Spinal cord (tissue), 10 donors: ENCODE results near the gene NDUFB10. TPM values are rescaled to one million over a fixed set of nuclear protein-coding genes. Genes with fewer than 3 reads are reported as not detected.
A peak's percentile ranks its signal among the peaks of the same experiment; 100 is the strongest.

Experiments used
- DNase-seq, 6 donors: peaks; one replicate each; pipeline versions ENCODE4 v3.0.0 to v3.0.0-alpha.2; 2013 to 2015; ENCODE audit warnings: low spot score in 6 of 6, low read depth in 4 of 6
- H3K27ac ChIP-seq: one replicate; pipeline ENCODE4 v1.5.1; 2013; ENCODE audit warnings: low read depth, low read length, control low read depth
- H3K27me3 ChIP-seq: one replicate; pipeline ENCODE4 v1.6.1; 2013; ENCODE audit warnings: low read length; ENCODE audit not compliant: control insufficient read depth, insufficient read depth
- H3K36me3 ChIP-seq: one replicate; pipeline ENCODE4 v1.6.1; 2013; ENCODE audit warnings: low read length; ENCODE audit not compliant: control insufficient read depth, insufficient read depth
- H3K4me1 ChIP-seq: one replicate; pipeline ENCODE4 v1.6.1; 2013; ENCODE audit warnings: low read length; ENCODE audit not compliant: control insufficient read depth, insufficient read depth
- H3K4me3 ChIP-seq: one replicate; pipeline ENCODE4 v1.5.1; 2013; ENCODE audit warnings: low read depth, low read length, control low read depth
- H3K9me3 ChIP-seq: one replicate; pipeline ENCODE4 v1.6.1; 2013; ENCODE audit warnings: low read length; ENCODE audit not compliant: control insufficient read depth, insufficient read depth
- WGBS: methylation state at CpG from one replicate; pipeline ENCODE4 v1.1.5; 2013; ENCODE audit warnings: missing lambda C conversion rate; ENCODE audit not compliant: insufficient coverage; 5-methylcytosine and 5-hydroxymethylcytosine counted together
- polyA plus RNA-seq, 2 donors: library from polyadenylated mRNA; unstranded; fragments of 120-200 nt; gene quantifications; one replicate each; pipeline ENCODE4 v1.2.1, GENCODE V29; 2013; ENCODE audit not compliant: insufficient read length in 2 of 2
- total RNA-seq, 2 donors: library from RNA; depleted of rRNA in 1 of 2; stranded (reverse); fragments of 120-200 nt in 1 of 2; fragments of >200 nt in 1 of 2; gene quantifications; one replicate each; pipeline versions ENCODE4 v1.2.3 to v1.2.4, GENCODE V29; 2013 to 2014
- donor health status: healthy.

The NDUFB10 gene
- total and polyA plus RNA-seq, 4 donors, result 78.7 to 178 (median 158) TPM

- WGBS, result 92% methylated on average over 24 of the region's 28 CpGs
- H3K27me3 ChIP-seq, result no peaks in the 10 kb centered on the region
- H3K4me3 ChIP-seq, result no peak overlapping the region
- H3K4me1 ChIP-seq, result peaks cover 21% of the 10 kb centered on the region
- peaks cover 94% of the 10 kb centered on the region for H3K36me3 ChIP-seq
- H3K27ac ChIP-seq, result no peak overlapping the region
- no peaks in the 10 kb centered on the region for H3K9me3 ChIP-seq
- no peak for DNase-seq
Observed at GRCh38 chr16:1999866-2000514, 40.7 kb downstream of the NDUFB10 start.

- no peak for DNase-seq
- Histone ChIP-seq H3K27me3 (no peaks in the 10 kb centered on the region), H3K9me3 (no peaks in the 10 kb centered on the region), H3K4me3 (no peak overlapping the region), H3K4me1 (peaks cover 32% of the 10 kb centered on the region), H3K27ac (no peak overlapping the region), H3K36me3 (peaks cover 99% of the 10 kb centered on the region)
- whole genome bisulfite sequencing, result 93% methylated on average over 11 of the region's 19 CpGs
Observed at GRCh38 chr16:2001035-2001434, 41.7 kb downstream of the NDUFB10 start.

- Histone ChIP-seq H3K4me3 (no peak overlapping the region), H3K4me1 (peaks cover 37% of the 10 kb centered on the region), H3K36me3 (peaks cover 99% of the 10 kb centered on the region), H3K27ac (no peak overlapping the region), H3K27me3 (no peaks in the 10 kb centered on the region), H3K9me3 (no peaks in the 10 kb centered on the region)
- WGBS, result 95% methylated on average over 53 of the region's 53 CpGs
- DNase-seq, result no peak
Observed at GRCh38 chr16:2001456-2002355, 42.4 kb downstream of the NDUFB10 start.

GRCh38 chr16:2002406-2003230 lies 43.3 kb downstream of the NDUFB10 start:
- Histone ChIP-seq H3K27ac (no peak overlapping the region), H3K4me1 (peaks cover 46% of the 10 kb centered on the region), H3K27me3 (no peaks in the 10 kb centered on the region), H3K36me3 (peaks cover 100% of the 10 kb centered on the region), H3K4me3 (no peak overlapping the region), H3K9me3 (no peaks in the 10 kb centered on the region)
- WGBS, result 90% methylated on average over 47 of the region's 47 CpGs
- no peak for DNase-seq

GRCh38 chr16:2003231-2003826 lies 44.0 kb downstream of the NDUFB10 start:
- Histone ChIP-seq H3K36me3 (peaks cover 100% of the 10 kb centered on the region), H3K27ac (no peak overlapping the region), H3K9me3 (no peaks in the 10 kb centered on the region), H3K4me3 (no peak overlapping the region), H3K4me1 (peaks cover 50% of the 10 kb centered on the region), H3K27me3 (no peaks in the 10 kb centered on the region)
- 91% methylated on average over 6 of the region's 8 CpGs for WGBS
- no peak for DNase-seq

- no peak overlapping the region for H3K4me3 ChIP-seq
- WGBS, result 23% methylated on average over 36 of the region's 36 CpGs
- peaks cover 95% of the 10 kb centered on the region for H3K36me3 ChIP-seq
- H3K9me3 ChIP-seq, result no peaks in the 10 kb centered on the region
- no peak overlapping the region for H3K27ac ChIP-seq
- H3K27me3 ChIP-seq, result no peaks in the 10 kb centered on the region
- H3K4me1 ChIP-seq, result peaks cover 57% of the 10 kb centered on the region
- peak in 2 of 6 donors; percentile 74 to 82 for DNase-seq
Observed at GRCh38 chr16:2003827-2004641, 44.7 kb downstream of the NDUFB10 start.

GRCh38 chr16:2004795-2005517 lies 45.6 kb downstream of the NDUFB10 start:
- no peak overlapping the region for H3K4me3 ChIP-seq
- H3K27me3 ChIP-seq, result no peaks in the 10 kb centered on the region
- H3K27ac ChIP-seq, result no peak overlapping the region
- 67% methylated on average over 32 of the region's 34 CpGs for WGBS
- H3K4me1 ChIP-seq, result peaks cover 57% of the 10 kb centered on the region
- H3K36me3 ChIP-seq, result peaks cover 86% of the 10 kb centered on the region
- DNase-seq, result no peak
- no peaks in the 10 kb centered on the region for H3K9me3 ChIP-seq

GRCh38 chr16:2005646-2006045 lies 46.3 kb downstream of the NDUFB10 start:
- H3K4me1 ChIP-seq, result peaks cover 64% of the 10 kb centered on the region
- H3K4me3 ChIP-seq, result no peak overlapping the region

More at GRCh38 chr16:2005646-2006045, 46.3 kb downstream of the NDUFB10 start:
- H3K36me3 ChIP-seq, result peaks cover 79% of the 10 kb centered on the region
- no peak overlapping the region for H3K27ac ChIP-seq
- H3K27me3 ChIP-seq, result no peaks in the 10 kb centered on the region
- no peak for DNase-seq
- H3K9me3 ChIP-seq, result no peaks in the 10 kb centered on the region
- WGBS, result 77% methylated on average over 21 of the region's 21 CpGs
